ENCODE measurements around the gene MED8. TPM values are rescaled to one million over a fixed set of nuclear protein-coding genes. Genes with fewer than 3 reads are reported as not detected.

The MED8 gene, protein sequence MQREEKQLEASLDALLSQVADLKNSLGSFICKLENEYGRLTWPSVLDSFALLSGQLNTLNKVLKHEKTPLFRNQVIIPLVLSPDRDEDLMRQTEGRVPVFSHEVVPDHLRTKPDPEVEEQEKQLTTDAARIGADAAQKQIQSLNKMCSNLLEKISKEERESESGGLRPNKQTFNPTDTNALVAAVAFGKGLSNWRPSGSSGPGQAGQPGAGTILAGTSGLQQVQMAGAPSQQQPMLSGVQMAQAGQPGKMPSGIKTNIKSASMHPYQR
- 64.8 and 65.9 TPM in 2 replicates for total RNA-seq

DNA sequence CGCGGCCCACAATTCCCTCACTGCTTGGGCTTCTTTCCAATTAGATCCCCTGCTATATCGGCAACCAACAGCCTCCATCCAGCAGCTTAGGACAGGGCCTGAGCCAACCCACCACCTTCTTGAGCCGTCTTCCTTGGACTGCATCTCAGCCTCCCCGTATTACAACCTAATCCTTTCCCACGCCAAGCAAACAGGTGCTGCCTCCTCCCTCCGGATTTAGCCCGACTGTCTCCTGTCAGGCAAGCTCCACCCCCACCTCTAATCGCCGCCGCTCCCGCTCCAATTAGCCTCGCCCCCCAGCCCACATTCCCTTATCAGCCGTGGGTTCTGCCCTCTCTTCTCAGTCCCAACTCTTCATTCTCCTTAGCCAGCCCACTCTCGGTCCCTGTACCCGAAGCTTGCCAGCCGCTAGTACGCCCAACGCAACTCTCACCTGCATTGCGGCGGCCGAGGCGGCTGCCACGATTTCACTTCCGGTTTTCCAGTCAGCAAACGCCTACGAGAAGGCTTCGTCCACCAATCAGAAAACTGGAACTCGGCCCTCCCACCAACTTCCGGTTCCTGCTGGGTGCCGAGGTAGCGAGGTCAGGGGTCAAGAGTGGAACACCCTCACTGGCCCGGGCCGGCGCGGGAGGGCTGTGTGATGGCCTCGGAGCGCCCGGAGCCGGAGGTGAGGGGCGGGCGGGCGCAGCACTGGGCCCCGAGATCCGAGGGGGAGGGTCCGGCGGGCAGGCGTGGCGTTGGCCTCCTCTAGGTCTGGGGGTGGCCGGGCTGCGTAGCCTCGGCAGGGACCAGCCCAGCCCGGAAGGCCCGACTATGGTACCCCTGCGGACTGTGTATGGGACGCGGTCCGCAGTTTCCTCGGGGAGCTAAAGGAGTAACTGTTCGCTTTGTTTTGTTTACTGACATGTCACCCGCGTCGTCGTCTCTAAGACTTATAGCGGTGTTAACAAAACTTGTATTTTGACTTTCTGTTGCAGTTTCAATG, at the start of gene MED8, which contains the start of gene SZT2:
Gene MED8 (minus strand): TSS at position 475 of the 988 bp plus-strand sequence. CDS start 36 bp downstream, at position 439.
Gene SZT2 (plus strand): TSS at position 574 of the 988 bp plus-strand sequence. CDS start 70 bp downstream, at position 644.
- Histone ChIP-seq H2AFZ (ENCODE audit: low read length) (peak within 1 kb of the TSS; percentile 98), H3K9me3 (ENCODE audit: low read depth, low read length) (no peaks in the 10 kb centered on the region), H4K20me1 (ENCODE audit: insufficient read depth, low read length) (peaks cover 32% of the 10 kb centered on the region), H3K4me3 (ENCODE audit: insufficient read depth, low read length) (peak within 1 kb of the TSS; percentile 95), H3K79me2 (ENCODE audit: insufficient read depth, low read length) (peaks cover 80% of the 10 kb centered on the region), H3K36me3 (ENCODE audit: insufficient read depth, low read length) (peaks cover 33% of the 10 kb centered on the region), H3K27ac (ENCODE audit: low read depth, low read length) (peak within 1 kb of the TSS; percentile 89), H3K27me3 (ENCODE audit: insufficient read depth, low read length) (no peaks in the 10 kb centered on the region), H3K4me1 (ENCODE audit: insufficient read depth, low read length) (peaks cover 21% of the 10 kb centered on the region), H3K4me2 (ENCODE audit: insufficient read depth, low read length) (peak within 1 kb of the TSS; percentile 97)
- peak; percentile 97 for DNase-seq (ENCODE audit: insufficient read length, low spot score, missing footprints)
- TF ChIP-seq, protein P1, sequence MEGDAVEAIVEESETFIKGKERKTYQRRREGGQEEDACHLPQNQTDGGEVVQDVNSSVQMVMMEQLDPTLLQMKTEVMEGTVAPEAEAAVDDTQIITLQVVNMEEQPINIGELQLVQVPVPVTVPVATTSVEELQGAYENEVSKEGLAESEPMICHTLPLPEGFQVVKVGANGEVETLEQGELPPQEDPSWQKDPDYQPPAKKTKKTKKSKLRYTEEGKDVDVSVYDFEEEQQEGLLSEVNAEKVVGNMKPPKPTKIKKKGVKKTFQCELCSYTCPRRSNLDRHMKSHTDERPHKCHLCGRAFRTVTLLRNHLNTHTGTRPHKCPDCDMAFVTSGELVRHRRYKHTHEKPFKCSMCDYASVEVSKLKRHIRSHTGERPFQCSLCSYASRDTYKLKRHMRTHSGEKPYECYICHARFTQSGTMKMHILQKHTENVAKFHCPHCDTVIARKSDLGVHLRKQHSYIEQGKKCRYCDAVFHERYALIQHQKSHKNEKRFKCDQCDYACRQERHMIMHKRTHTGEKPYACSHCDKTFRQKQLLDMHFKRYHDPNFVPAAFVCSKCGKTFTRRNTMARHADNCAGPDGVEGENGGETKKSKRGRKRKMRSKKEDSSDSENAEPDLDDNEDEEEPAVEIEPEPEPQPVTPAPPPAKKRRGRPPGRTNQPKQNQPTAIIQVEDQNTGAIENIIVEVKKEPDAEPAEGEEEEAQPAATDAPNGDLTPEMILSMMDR (IDR thresholded peaks at IDR 0.05; ENCODE audit: extremely low read depth, low read depth, low read length) = no peak

DNA sequence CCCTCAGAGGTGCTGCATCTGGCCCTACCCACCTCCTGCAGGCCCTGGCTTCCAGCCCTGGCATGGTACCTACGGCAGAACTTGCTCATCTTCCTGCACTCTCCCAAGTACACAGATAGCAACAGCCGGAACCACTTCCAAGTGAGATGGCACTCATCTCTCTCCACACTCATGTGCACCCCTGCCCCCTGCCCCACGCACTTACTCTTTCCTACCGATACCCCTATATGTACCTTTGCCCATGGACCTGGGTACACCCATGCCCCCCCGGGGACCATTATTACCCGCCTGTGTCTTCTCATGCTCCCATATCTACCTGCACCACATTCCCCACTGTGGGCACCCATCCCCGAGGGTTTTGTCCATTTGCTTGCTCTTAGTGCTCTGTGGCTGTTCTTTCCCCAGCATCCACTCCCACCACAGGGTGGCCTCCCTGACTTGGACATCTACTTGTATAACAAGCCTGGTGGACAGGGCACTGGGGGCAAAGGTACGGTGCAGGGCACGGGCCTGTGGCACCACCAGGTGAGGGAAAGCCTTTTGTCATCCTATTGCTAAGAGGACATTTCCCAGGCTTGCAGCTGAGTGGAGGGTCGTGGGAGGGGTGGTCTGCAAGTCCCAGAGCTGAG, 49.5 kb upstream of the MED8 start:
- no peak for DNase-seq (ENCODE audit: insufficient read length, low spot score, missing footprints)
- H3K4me2 ChIP-seq (ENCODE audit: insufficient read depth, low read length) = no peak overlapping the region
- H4K20me1 ChIP-seq (ENCODE audit: insufficient read depth, low read length) = no peaks in the 10 kb centered on the region

DNA sequence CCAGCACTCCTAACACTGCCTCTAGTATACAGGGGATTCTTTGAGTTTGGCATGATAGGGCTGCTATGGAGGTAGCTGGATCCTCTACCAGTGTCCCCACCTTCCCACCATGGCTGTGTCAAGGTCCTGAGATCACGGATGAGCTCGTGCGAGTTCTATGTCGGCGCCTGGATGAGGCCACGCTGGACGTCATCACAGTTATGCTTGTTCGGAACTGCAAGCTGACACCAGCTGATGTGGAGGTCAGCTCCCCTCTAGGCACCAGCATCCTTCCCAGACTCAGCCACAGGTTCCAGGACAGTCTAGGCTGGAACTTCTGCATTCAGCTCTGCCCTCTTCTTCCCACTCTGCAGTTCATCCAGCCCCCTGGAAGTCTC, 49.0 kb upstream of the MED8 start:
- Histone ChIP-seq H3K9me3 (ENCODE audit: low read depth, low read length) (no peaks in the 10 kb centered on the region), H4K20me1 (ENCODE audit: insufficient read depth, low read length) (no peaks in the 10 kb centered on the region), H3K4me1 (ENCODE audit: insufficient read depth, low read length) (peaks cover 6% of the 10 kb centered on the region), H3K79me2 (ENCODE audit: insufficient read depth, low read length) (no peaks in the 10 kb centered on the region), H3K36me3 (ENCODE audit: insufficient read depth, low read length) (peaks cover 73% of the 10 kb centered on the region), H3K27ac (ENCODE audit: low read depth, low read length) (no peak overlapping the region), H3K27me3 (ENCODE audit: insufficient read depth, low read length) (no peaks in the 10 kb centered on the region), H3K4me3 (ENCODE audit: insufficient read depth, low read length) (no peak overlapping the region), H3K4me2 (ENCODE audit: insufficient read depth, low read length) (no peak overlapping the region), H2AFZ (ENCODE audit: low read length) (no peak overlapping the region)
- DNase-seq (ENCODE audit: insufficient read length, low spot score, missing footprints) = no peak
- TF ChIP-seq, protein P1 (IDR thresholded peaks at IDR 0.05; ENCODE audit: extremely low read depth, low read depth, low read length) = no peak

More for the DNA sequence above, 49.5 kb upstream of the MED8 start:
- Histone ChIP-seq H3K4me3 (ENCODE audit: insufficient read depth, low read length) (no peak overlapping the region), H2AFZ (ENCODE audit: low read length) (no peak overlapping the region), H3K27ac (ENCODE audit: low read depth, low read length) (no peak overlapping the region), H3K9me3 (ENCODE audit: low read depth, low read length) (no peaks in the 10 kb centered on the region), H3K27me3 (ENCODE audit: insufficient read depth, low read length) (no peaks in the 10 kb centered on the region), H3K79me2 (ENCODE audit: insufficient read depth, low read length) (no peaks in the 10 kb centered on the region), H3K36me3 (ENCODE audit: insufficient read depth, low read length) (peaks cover 73% of the 10 kb centered on the region), H3K4me1 (ENCODE audit: insufficient read depth, low read length) (peaks cover 6% of the 10 kb centered on the region)
- TF ChIP-seq, protein P1 (IDR thresholded peaks at IDR 0.05; ENCODE audit: extremely low read depth, low read depth, low read length) = no peak

Measured in osteoblast (primary cell).